SU-DHL-6 (cell line): Measurements from ENCODE around the gene PPT2.

Experiments used
- CTCF ChIP-seq: fragments of 200-600 bp; sonication (generic); IDR thresholded peaks from one replicate; pipeline ENCODE4 v1.5.1; 2017; ENCODE audit warnings: antibody characterized with exemption, mild to moderate bottlenecking, low read length, moderate library complexity; ENCODE audit not compliant: insufficient read depth, poor library complexity, severe bottlenecking
- EZH2phosphoT487 ChIP-seq: fragments of 200-600 bp; sonication (generic), shearing (Covaris generic); conservative IDR thresholded peaks from 2 replicates; pipeline ENCODE4 v1.6.1; 2018; ENCODE audit warnings: mild to moderate bottlenecking, antibody characterized with exemption, low read length, moderate library complexity, mixed read lengths

GRCh38 chr6:32163559-32164258 is 9.8 kb downstream of the PPT2 start:
- no peak for TF ChIP-seq CTCF
- no peak for TF ChIP-seq EZH2phosphoT487
